ENCODE measurements around the gene PAK5.
"Not testable (repeated sequence)": the region's sequence is repeated elsewhere in the genome, so short reads cannot be mapped to it uniquely, and the experiment has no call there.

The PAK5 gene

DNA sequence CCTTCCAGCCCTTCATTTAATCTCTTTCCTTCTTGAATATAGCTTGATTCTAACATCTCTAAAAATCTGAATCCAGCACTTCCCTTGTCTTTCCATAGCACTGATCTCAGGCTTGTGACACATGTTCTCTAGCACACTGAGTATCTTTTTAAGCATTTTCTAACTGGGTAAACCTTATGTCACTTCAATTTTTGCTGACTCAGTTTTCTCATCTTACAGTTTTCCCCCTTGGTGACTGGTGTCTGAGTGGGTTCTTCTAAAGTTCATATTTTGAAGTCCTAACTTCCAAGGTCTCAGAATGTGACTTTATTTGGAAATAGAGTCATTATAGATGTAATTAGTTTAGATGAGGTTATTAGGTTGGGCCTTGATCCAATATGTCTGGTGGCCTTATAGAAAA is 153.9 kb downstream of the PAK5 start:
- DNase-seq (ENCODE audit: low spot score): no peak

DNA sequence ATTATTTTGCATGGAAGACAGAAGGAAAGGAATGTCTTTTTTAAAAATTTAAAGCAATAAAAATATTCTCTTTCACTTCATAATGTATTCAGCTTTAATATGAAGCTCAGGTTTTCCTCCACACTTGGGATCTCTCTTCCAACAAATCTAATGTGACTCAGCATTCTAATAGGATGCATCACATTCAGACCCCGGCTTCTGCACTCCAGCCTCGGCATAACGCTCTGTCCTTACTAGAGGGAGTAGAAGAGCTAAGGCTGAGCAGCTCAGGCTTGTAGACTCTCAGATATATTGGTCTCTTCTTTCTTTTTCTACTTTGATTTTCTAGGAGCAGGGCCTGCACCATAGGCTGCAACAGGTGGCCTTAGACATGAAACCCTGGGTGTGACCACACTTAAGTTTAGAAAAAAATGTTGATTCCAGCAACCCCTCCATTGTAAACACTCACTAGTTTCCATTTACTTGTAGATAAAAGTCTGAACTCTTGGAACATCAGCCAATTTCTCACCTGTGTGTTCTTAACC is 161.7 kb downstream of the PAK5 start:
- no peak for DNase-seq (ENCODE audit: low spot score)

DNA sequence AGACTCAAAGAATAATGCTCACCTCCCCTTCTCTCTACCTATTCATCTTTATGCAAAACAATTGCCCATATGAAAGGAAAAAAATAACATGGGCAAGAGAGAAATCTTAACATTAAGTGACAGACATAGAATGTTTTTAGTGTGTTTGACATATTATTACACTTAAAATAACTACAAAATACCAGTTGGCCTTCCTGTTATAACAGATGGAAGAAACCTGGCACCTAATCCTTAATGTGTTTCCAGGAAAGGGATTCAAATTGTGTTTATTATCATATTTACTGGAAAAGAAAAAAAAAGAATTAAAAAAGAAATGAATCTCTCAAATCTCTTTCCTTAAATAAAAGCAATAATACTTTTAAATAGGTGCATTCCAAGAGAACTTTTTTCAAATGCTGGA is 165.9 kb downstream of the PAK5 start:
- DNase-seq (ENCODE audit: low spot score): no peak

DNA sequence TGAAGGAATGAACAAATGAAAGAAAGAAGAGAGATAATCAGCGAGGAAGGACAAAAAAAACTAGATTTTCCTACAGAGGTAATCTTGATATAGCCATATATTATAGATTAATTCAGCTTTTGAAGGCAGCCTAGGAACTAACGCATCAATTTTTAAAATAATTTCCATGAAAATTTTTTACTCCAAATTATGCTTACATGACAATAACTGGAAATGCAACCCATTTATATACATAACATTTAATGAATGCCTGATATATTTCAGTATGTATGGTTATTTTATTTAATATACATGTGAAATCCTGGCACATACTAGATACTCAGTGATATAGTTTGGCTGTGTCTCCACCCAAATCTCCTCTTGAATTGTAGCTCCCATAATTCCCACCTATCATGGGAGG is 166.8 kb downstream of the PAK5 start:
- no peak for DNase-seq (ENCODE audit: low spot score)

DNA sequence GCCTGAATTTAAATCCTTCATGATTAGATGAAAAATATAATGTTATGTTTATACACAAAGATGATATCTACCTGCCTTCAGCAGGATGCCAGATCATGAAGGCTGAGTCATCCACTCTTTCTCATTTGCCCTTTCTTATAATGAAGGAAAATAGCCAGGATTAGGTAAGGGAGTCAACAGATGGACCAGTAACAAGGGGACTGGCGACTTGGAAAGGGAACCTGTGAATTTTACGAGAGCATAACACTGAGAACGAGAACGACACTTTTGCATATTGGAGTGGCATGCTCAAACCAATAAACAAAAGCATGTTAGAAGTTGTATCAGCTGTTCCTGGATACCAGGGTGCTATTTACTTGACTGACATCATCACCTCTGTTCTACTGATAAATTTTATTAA is 170.5 kb downstream of the PAK5 start:
- DNase-seq (ENCODE audit: low spot score): no peak

DNA sequence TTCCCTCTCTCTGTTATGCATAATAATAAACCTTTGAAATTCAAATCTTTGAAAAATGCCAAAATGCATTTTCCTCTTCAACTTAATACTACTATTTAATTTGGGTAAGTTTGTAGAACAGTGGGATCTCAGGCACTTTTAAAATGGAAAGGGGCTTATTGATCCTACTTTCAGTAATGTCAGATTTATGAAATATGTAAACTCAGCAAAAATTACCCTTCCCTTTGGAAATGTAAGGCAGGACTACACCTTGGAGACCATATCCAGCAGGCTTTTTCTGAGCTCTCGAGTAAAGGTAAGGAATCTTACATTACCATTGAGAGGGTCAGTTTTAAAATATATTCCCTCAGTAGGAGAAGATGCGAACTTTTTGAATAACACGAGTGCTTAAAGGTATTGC is 175.5 kb downstream of the PAK5 start:
- no peak for DNase-seq (ENCODE audit: low spot score)

DNA sequence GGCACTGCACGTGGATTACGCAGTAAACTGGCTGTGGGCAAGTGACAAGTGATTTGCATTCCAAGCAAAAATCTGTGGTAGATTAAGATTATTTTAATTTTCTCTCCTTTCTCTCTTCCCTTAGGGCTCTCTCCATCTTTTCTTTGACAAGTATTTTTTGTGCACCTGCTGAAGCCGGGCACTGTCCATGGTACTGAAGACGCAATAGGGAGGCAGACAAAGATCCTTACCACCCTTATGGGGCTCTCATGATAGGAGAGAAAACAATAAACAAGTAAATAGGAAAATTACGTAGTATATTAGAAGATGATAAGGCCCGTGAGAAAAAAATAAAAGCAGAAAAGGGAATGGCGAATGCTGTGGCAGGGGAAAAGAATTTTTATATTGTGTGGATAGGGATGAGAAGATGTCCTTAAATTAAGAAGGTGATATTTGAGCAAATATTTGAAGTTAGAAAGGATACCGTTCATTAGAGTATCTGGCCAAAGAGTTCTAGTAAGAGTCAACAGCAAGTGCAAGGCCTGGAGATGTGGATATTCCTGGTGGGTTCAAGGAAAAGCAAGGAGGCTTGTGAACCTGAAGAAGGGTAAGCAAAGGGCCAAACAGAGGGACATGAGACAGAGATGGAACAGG is 178.5 kb downstream of the PAK5 start:
- peak; percentile 27 for DNase-seq (ENCODE audit: low spot score)

DNA sequence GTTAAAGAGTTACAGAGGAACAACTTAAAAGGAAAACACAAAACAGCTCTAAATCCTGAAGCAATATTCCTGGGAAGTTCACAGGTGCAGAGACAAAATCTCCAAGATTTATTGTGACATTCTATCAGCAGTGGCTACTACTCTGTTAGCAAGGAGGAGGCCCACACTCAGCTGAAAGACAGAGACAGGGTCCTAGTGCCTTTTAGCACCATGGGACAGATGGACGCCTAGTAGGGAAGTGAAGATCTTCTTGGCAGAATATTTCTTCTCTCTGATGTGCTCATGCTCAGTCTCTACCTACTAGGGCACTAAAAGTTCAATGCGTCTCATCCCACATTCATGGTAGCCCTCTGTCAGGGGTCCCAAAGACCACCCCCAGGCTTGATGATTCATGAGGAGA is 191.1 kb downstream of the PAK5 start:
- DNase-seq (ENCODE audit: low spot score): no peak

DNA sequence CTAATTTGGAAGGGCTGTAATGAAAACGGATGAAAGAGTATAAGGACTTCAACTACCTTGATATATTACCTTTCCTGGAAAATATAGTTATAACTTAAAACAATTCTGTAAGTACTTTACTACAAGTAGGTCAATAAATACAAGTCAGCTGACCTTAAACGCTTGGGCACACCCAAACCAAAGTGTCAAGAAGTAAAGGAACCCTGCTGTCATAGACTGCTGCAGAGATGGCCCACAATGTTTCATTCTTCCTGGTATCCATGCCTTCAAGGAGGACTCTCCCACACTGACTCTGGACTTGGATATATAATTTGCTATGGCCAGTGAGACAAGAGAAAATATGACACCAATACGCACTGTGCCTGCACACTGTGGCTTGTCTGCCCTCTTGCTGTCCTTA is 192.5 kb downstream of the PAK5 start:
- DNase-seq (ENCODE audit: low spot score): no peak

DNA sequence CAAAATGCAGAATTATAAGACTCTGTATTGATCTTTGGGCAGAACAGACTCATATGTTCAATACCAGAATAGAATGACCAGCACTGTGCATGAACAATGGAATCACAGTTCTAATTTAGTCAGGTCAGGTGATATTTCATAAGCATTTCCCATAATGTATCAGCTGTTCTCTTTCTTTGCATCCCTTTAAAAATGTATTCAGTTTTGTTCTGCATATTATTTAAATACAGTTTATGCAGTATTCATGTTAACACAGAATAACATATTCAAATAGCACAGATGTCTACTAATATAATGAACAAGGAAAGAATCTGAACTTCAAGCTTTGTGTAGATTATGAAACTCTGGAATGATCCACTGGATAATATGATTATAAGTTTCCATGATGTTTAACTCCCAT is 196.0 kb downstream of the PAK5 start:
- no peak for DNase-seq (ENCODE audit: low spot score)

DNA sequence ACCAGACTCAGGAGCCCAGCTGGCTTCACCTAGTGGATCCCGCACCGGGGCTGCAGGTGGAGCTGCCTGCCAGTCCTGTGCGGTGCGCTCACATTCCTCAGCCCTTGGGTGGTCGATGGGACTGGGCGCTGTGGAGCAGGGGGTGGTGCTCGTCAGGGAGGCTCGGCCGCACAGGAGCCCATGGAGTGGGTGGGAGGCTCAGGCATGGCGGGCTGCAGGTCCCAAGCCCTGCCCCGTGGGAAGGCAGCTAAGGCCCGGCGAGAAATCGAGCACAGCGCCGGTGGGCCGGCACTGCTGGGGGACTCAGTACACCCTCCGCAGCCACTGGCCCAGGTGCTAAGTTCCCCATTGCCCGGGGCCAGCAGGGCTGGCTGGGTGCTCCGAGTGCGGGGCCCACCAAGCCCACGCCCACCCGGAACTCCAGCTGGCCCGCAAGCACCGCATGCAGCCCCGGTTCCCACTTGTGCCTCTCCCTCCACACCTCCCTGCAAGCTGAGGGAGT is 197.3 kb downstream of the PAK5 start:
- DNase-seq (ENCODE audit: low spot score): not testable (repeated sequence)

DNA sequence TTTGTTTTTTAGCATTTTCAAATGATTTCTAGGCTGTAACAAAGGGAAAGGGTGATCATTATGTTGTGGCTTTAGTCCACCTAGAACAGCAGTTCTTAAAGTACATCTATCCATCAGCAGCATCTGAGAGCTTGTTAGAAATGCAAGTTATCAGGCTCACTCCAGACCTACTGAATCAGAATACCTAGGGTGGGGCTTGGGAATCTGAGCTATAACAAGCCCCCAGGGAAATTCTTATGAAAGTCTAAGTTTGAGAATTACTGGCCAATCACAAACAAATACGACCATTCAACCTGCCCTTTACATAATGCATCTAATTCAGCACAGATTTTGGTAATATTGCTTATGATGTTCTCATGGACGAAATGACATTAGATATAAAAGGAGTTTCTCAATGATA is 201.0 kb downstream of the PAK5 start:
- no peak for DNase-seq (ENCODE audit: low spot score)

DNA sequence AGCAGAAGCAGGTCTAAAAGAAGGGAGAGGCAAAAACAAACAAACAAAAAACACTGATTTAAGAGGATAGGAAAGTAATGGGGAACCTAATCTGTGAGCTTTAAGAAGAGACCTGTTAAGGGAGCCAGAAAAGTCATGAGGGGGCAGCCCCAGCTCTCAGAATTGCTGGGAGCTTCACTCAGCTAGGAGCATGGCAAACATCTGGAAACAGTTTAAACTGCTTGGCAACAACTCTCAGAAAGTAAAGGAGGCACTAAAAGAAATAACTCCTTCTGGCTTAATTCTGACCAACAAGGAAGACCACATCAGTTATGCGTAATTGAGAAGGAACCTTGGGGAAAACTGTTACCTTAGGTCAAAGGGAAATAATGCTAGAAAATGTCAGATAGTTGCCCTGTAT is 203.1 kb downstream of the PAK5 start:
- no peak for DNase-seq (ENCODE audit: low spot score)

DNA sequence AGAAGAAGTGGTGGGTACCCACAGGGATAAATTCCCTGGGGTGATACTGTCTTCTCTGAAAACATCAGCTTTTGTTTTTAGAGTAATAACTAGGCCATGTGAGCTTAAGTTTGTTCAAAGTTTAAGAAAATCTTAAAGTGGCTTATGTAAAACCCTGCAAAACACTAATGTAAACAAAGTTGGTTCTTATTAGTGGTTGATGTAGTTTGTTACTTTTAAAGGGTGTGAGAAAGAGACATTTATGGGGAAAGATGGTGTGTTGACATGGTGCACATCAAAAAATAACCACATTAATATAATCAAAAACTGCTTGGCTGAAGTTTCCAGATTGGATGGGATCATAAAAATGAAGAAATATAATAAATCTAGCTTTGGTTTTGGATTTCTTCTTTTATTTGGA is 204.5 kb downstream of the PAK5 start:
- DNase-seq (ENCODE audit: low spot score): no peak

DNA sequence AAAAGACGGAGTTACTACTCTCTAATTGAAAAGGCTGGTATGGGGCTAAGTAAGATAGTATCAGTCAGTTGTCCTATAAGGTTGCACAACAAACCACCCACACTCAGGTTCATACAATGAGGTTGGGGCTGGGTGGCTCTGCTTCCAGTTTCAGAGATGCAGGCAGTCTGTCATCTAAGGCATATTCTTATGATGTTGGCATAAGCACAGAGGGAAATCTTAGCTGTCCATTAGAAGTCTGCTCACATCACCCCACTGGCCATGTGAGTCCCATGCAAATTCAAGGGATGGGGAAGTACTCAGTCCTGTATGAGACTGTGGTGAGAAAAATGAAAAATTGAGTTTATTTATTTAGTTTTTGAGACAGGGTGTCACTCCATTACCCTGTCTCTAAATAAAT is 205.9 kb downstream of the PAK5 start:
- DNase-seq (ENCODE audit: low spot score): no peak

DNA sequence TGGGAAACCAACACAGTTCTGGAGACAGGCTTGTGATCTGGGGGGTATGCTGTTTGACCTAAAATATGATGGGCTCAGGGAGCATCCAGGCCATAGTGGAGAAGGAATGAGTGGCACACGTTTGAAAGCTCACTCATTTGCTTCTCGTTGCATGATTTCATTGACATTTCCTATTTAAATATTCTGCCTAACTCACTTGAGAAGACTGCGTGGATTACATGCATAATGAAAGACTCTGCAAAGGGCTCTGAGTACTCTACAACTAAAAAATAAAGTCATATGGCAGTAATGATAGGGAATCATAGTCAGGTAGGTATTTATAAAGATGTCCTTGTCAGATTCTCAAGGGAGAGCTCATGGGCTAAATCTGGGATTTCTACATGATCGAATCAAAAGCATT is 206.6 kb downstream of the PAK5 start:
- no peak for DNase-seq (ENCODE audit: low spot score)

DNA sequence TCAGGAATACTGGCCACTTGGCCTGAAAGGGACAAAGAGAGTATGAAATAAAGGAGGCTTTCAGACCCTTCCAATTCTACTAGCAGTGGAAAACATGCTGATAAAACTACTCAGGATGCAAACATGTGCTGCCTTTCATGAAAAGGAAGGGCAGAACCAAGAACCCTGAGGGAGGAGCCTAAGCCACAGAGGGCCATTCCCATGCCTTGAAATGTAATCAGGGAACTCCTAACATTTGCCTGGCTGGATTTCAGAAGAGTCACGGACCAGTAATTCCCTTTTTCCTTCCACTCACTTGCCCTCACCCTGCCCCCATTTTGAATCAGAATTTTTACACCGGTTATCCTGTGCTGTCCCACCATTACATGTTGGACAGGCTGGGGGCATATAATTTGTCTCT is 208.3 kb downstream of the PAK5 start:
- DNase-seq (ENCODE audit: low spot score): no peak

DNA sequence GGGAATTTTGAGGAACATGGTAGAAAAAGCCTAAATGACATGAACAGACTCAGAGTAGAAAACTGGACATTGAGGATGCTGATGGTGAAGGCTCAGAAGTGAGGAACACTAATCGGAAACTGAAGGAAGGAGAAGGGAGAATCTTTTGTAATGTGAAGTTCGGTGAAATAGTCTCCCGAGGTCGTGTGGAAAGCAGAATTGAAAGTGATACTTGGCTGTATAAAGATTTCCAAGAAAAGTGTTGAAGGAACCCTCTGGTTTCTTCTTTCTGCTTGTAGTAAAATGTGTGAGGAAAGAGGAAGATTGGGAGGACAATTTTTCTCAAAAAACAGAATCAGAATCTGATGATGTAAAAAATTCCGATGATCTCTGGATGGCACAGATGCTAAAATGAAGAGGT is 209.0 kb downstream of the PAK5 start:
- DNase-seq (ENCODE audit: low spot score): no peak

DNA sequence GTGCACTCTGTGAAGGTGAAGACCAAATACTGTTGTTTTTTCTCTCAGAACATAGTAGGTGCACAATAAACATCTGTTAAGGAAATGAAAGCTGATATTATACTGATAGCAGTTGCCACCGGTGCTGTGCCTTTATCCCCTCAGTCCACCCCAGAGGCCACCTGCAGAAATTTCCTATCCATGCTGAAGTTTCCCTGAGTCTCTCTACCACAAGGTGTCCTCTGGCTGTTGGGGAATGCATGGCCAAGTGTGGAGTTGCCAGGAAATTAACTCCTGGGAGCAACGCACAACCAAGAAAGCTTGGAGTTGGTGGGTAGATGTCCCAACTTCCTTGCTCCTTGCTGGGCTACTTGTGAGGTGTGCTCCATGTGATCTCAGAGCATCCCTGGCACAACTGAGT is 210.3 kb downstream of the PAK5 start:
- no peak for DNase-seq (ENCODE audit: low spot score)

DNA sequence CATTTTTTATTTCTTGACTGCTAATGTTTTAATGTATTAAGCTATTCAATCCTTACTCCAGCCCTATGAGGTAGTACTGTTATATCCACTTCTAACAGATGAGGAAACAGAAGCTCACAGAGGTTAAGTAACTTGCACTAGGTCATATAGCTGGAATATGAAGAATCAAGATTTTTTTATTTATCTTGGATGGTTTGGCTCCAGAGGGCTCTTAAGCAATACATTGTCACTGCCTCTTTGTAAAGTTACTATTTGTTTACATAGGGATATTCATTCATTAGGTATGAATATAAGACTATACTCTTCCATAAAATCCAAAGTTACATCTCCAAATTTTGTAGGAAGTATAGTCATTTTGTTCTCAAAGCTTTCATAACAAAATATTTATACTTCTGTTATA is 210.7 kb downstream of the PAK5 start:
- no peak for DNase-seq (ENCODE audit: low spot score)

DNA sequence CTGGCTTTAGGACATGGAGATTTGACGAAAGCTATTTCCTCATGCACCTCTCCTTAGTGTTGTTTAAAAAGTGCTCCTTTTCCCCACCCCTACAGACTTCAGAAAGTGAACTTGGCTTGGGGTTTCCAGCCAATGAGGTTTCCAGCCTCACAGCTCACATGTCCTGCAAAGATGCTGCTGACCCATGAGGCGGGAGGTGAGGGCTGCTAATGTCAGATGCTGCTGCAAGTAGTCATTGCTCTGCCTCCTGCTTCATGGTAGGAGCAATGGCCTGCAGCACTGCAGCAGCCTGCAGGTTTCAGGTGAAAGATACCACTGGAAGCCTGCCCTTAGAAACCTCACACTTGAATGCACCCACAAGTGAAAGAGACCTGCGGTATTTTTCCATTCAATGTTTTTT is 211.7 kb downstream of the PAK5 start:
- DNase-seq (ENCODE audit: low spot score): no peak

DNA sequence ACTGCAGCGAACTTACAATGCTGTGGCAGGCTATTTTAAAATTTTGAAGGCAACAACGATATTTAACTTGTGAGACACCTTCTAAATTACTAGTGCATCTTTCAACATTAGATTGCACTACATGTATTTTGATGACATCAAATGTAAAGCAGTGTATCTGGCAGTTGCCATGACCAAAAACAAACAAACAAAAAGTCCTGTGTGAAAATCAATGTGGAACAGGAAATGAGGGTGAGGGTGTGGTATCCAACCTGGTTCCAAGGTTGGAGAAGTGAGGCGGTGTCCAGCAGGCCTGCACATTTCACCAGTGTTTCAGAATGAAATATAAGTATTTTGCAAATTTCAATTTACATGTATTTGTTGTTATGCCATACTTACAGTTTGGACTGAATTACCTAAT is 212.5 kb downstream of the PAK5 start:
- no peak for DNase-seq (ENCODE audit: low spot score)

DNA sequence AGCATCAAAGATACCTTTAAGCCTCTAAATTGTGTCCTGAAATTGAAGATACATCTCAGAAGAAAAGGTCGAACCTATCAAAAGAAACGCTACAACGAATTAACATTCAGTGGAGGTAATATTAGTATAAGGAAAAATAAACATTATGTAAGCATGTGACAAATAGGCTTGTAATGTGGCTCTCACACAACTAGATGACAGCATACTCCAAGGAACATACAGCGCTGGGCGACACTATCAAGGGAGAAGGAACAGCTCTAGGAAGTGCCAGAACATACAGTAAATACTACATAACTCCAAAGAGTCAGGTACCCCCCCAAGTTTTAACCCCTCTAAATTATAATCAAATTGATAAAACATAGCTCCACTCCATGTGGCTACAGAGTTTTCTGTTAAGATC is 220.9 kb downstream of the PAK5 start:
- peak; percentile 22 for DNase-seq (ENCODE audit: low spot score)

DNA sequence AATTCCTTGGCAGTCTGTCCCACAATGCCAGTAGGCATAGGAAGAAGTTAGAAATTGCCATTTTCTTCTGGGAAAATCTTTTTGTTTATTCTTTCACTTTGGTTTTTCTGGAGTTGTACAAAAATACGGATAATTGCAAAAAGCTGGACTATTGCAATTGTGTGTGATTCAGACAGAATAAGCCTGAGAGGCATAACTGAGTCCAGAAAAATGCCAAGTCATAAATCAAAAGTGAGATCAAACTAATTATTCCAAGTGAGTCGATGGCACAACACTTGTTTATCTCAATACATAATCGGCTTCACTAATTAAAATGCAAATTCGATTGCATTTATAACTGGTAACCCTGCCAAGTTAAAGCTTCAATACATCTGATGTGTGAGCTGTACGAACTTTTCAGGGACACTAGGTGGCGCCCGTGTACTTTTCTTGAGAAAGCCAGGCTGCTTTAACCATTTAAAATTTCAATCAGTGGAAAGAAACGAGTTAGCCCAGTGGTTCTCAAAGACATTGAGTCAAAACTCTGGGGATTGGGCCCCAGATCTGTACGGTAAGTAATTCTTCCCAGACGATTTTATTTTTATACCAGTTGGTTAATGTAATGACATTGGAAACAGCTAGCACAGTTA is 221.9 kb downstream of the PAK5 start:
- DNase-seq (ENCODE audit: low spot score): peak; percentile 79
